GM12878 (cell line): ENCODE results near the gene RXFP1.

Source experiments
- CBFB ChIP-seq: IDR thresholded peaks from 2 replicates; pipeline ENCODE4 v1.6.1; 2016; ENCODE audit warnings: antibody characterized with exemption, low read depth
- CHD2 ChIP-seq: IDR thresholded peaks from 2 replicates; pipeline ENCODE4 v1.6.1; 2011; ENCODE audit warnings: low read depth, low read length, improper control_type of control experiment, borderline replicate concordance
- CHD4 ChIP-seq: fragments of 200-600 bp; sonication (generic); IDR thresholded peaks from 2 replicates; pipeline ENCODE4 v1.6.1; 2016; ENCODE audit warnings: mild to moderate bottlenecking
- CTCF ChIP-seq, 3 experiments: IDR thresholded peaks in 2 of 3; conservative IDR thresholded peaks in 1 of 3; 2 replicates each; pipeline ENCODE4 v1.5.1; 2011; ENCODE audit warnings: low read depth in 3 of 3, low read length in 3 of 3, mild to moderate bottlenecking in 3 of 3, control low read depth in 2 of 3, moderate library complexity in 2 of 3, inconsistent platforms in 1 of 3, mixed read lengths in 1 of 3; ENCODE audit not compliant: control insufficient read depth in 2 of 3, insufficient read depth in 1 of 3; ENCODE audit errors: extremely low read depth in 1 of 3
- EZH2 ChIP-seq: IDR thresholded peaks from 2 replicates; pipeline ENCODE4 v1.6.1; 2012; ENCODE audit warnings: low read depth, mild to moderate bottlenecking, control low read depth, inconsistent platforms, low read length, borderline replicate concordance; ENCODE audit not compliant: control insufficient read depth
- FOXM1 ChIP-seq: IDR thresholded peaks from 2 replicates; pipeline ENCODE4 v1.6.1; 2012; ENCODE audit warnings: low read depth, mild to moderate bottlenecking, inconsistent platforms, low read length, moderate library complexity
- HCFC1 ChIP-seq: fragments of 150-350 bp; IDR thresholded peaks from 2 replicates; pipeline ENCODE4 v1.6.1; 2014; ENCODE audit warnings: low read length
- NFIC ChIP-seq: IDR thresholded peaks from 2 replicates; pipeline ENCODE4 v1.6.1; 2012; ENCODE audit warnings: low read depth, mild to moderate bottlenecking, inconsistent platforms, low read length, moderate library complexity
- POLR2A ChIP-seq: IDR thresholded peaks from 2 replicates; pipeline ENCODE4 v1.6.1; 2011; ENCODE audit warnings: low read depth, mild to moderate bottlenecking, low read length
- SMAD1 ChIP-seq: fragments of 450-650 bp; IDR thresholded peaks from 2 replicates; pipeline ENCODE4 v1.6.1; 2018; ENCODE audit warnings: mild to moderate bottlenecking, low read depth; ENCODE audit not compliant: partially characterized antibody
- ZBTB40 ChIP-seq: fragments of 450-650 bp; IDR thresholded peaks from 2 replicates; pipeline ENCODE4 v1.6.1; 2016; ENCODE audit warnings: mild to moderate bottlenecking, moderate library complexity, borderline replicate concordance
- ZNF274 ChIP-seq: IDR thresholded peaks from one replicate; pipeline ENCODE4 v1.8.0; 2011; ENCODE audit not compliant: insufficient read length, insufficient read depth
- ZNF384 ChIP-seq: IDR thresholded peaks from 2 replicates; pipeline ENCODE4 v1.6.1; 2012; ENCODE audit warnings: low read depth, mild to moderate bottlenecking, low read length, improper control_type of control experiment, borderline replicate concordance

- TF ChIP-seq SMAD1: no peak
- no peak for TF ChIP-seq CTCF (IDR thresholded peaks at IDR 0.05 in 2 of 3, conservative IDR thresholded peaks at IDR 0.05 in 1 of 3; ENCODE audit: control insufficient read depth in 2 of 3, extremely low read depth in 1 of 3, insufficient read depth in 1 of 3, low read depth in 3 of 3, low read length in 3 of 3)
- no peak for TF ChIP-seq ZNF384
- TF ChIP-seq EZH2: no peak
- TF ChIP-seq POLR2A: no peak
- TF ChIP-seq NFIC: no peak
- no peak for TF ChIP-seq HCFC1
- no peak for TF ChIP-seq ZNF274
- no peak for TF ChIP-seq ZBTB40
- TF ChIP-seq CHD4: no peak
- TF ChIP-seq FOXM1: no peak
- TF ChIP-seq CBFB: no peak
- no peak for TF ChIP-seq CHD2
These were observed 109.2 kb downstream of the RXFP1 start for GRCh38 chr4:158630893-158631292.
